ENCODE measurements around the gene PLCG1.

PLCG1 gene

GRCh38 chr20:41180599-41181333 lies 43.4 kb downstream of the PLCG1 start:
- no peak for DNase-seq (ENCODE audit: low read depth)

GRCh38 chr20:41181567-41181966 lies 44.2 kb downstream of the PLCG1 start:
- DNase-seq (ENCODE audit: low read depth): no peak

GRCh38 chr20:41182296-41183212 lies 45.2 kb downstream of the PLCG1 start:
- DNase-seq (ENCODE audit: low read depth): no peak

GRCh38 chr20:41183391-41183790 lies 46.0 kb downstream of the PLCG1 start:
- no peak for DNase-seq (ENCODE audit: low read depth)

GRCh38 chr20:41183831-41184230 lies 46.5 kb downstream of the PLCG1 start:
- no peak for DNase-seq (ENCODE audit: low read depth)

GRCh38 chr20:41185013-41185757 lies 47.8 kb downstream of the PLCG1 start:
- no peak for DNase-seq (ENCODE audit: low read depth)

GRCh38 chr20:41187668-41188067 lies 50.3 kb downstream of the PLCG1 start:
- DNase-seq (ENCODE audit: low read depth): no peak

- no peak for DNase-seq (ENCODE audit: low read depth)
Measured at GRCh38 chr20:41191562-41192500, 54.5 kb downstream of the PLCG1 start.

GRCh38 chr20:41192575-41192974 lies 55.2 kb downstream of the PLCG1 start:
- DNase-seq (ENCODE audit: low read depth): no peak

- no peak for DNase-seq (ENCODE audit: low read depth)
Measured at GRCh38 chr20:41196653-41197225, 59.4 kb downstream of the PLCG1 start.

GRCh38 chr20:41198443-41198842 lies 61.1 kb downstream of the PLCG1 start:
- DNase-seq (ENCODE audit: low read depth): no peak

GRCh38 chr20:41200446-41201202 lies 63.3 kb downstream of the PLCG1 start:
- no peak for DNase-seq (ENCODE audit: low read depth)

- DNase-seq (ENCODE audit: low read depth): no peak
Measured at GRCh38 chr20:41201760-41202159, 64.4 kb downstream of the PLCG1 start.

- DNase-seq (ENCODE audit: low read depth): no peak
Measured at GRCh38 chr20:41202426-41202825, 65.1 kb downstream of the PLCG1 start.

GRCh38 chr20:41203660-41204059 lies 66.3 kb downstream of the PLCG1 start:
- no peak for DNase-seq (ENCODE audit: low read depth)

- no peak for DNase-seq (ENCODE audit: low read depth)
Measured at GRCh38 chr20:41204304-41205265, 67.2 kb downstream of the PLCG1 start.

- no peak for DNase-seq (ENCODE audit: low read depth)
Measured at GRCh38 chr20:41205313-41205712, 68.0 kb downstream of the PLCG1 start.

- DNase-seq (ENCODE audit: low read depth): no peak
Measured at GRCh38 chr20:41213150-41213820, 75.9 kb downstream of the PLCG1 start.

All from stimulated activated CD4-positive, alpha-beta T cell treated with anti-CD3 and anti-CD28 coated beads, Interleukin-2, amount 100 ng/mL, for 4 hours (primary cell).